ENCODE measurements around the gene PFN3. TPM values are rescaled to one million over a fixed set of nuclear protein-coding genes. Genes with fewer than 3 reads are reported as not detected.

Gene PFN3
- total RNA-seq, 1 donor from 2014 or later = not detected

GRCh38 chr5:177357146-177357458 is 43.4 kb downstream of the PFN3 start:
- no peaks in the 10 kb centered on the region for H4K20me1 ChIP-seq (ENCODE audit: insufficient read depth, low read length)
- Mint-ChIP-seq H3K27me3 (ENCODE audit: low read depth, unreplicated experiment) (peaks cover 30% of the 10 kb centered on the region), H3K4me3 (ENCODE audit: unreplicated experiment) (peak overlapping the region; percentile 50), H3K27ac (ENCODE audit: unreplicated experiment) (peak overlapping the region; percentile 28), H3K4me1 (ENCODE audit: low read depth, unreplicated experiment) (peaks cover 14% of the 10 kb centered on the region), H3K36me3 (ENCODE audit: low read depth, unreplicated experiment) (peaks cover 4% of the 10 kb centered on the region), H3K9me3 (ENCODE audit: unreplicated experiment) (peaks cover 6% of the 10 kb centered on the region)
- H2AFZ ChIP-seq (ENCODE audit: low read depth, low read length) = no peak overlapping the region
- H3K36me3 ChIP-seq (ENCODE audit: insufficient read depth, low read length) = no peaks in the 10 kb centered on the region
- H3K79me2 ChIP-seq (ENCODE audit: insufficient read depth, low read length) = no peaks in the 10 kb centered on the region
- DNase-seq (ENCODE audit: low read depth) (no peak), FAIRE-seq (no peak)
- H3K4me2 ChIP-seq (ENCODE audit: low read length) = no peak overlapping the region
- TF ChIP-seq, protein P1, sequence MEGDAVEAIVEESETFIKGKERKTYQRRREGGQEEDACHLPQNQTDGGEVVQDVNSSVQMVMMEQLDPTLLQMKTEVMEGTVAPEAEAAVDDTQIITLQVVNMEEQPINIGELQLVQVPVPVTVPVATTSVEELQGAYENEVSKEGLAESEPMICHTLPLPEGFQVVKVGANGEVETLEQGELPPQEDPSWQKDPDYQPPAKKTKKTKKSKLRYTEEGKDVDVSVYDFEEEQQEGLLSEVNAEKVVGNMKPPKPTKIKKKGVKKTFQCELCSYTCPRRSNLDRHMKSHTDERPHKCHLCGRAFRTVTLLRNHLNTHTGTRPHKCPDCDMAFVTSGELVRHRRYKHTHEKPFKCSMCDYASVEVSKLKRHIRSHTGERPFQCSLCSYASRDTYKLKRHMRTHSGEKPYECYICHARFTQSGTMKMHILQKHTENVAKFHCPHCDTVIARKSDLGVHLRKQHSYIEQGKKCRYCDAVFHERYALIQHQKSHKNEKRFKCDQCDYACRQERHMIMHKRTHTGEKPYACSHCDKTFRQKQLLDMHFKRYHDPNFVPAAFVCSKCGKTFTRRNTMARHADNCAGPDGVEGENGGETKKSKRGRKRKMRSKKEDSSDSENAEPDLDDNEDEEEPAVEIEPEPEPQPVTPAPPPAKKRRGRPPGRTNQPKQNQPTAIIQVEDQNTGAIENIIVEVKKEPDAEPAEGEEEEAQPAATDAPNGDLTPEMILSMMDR (IDR thresholded peaks at IDR 0.05; ENCODE audit: insufficient read depth, low read depth, low read length) = no peak
- TF ChIP-seq EZH2 (IDR thresholded peaks at IDR 0.05; ENCODE audit: insufficient read depth, low read length) = no peak
- H3K9ac ChIP-seq (ENCODE audit: low read length) = no peak overlapping the region
- H3K4me1 ChIP-seq (ENCODE audit: insufficient read depth, low read length) = peaks cover 10% of the 10 kb centered on the region
- H3K27ac ChIP-seq (ENCODE audit: low read depth, low read length) = no peak overlapping the region
- no peaks in the 10 kb centered on the region for H3K27me3 ChIP-seq (ENCODE audit: insufficient read depth, low read length)
- H3K4me3 ChIP-seq (ENCODE audit: insufficient read depth, low read depth, low read length) = no peak overlapping the region
- H3K9me3 ChIP-seq (ENCODE audit: insufficient read depth, low read depth, low read length) = no peaks in the 10 kb centered on the region

DNA sequence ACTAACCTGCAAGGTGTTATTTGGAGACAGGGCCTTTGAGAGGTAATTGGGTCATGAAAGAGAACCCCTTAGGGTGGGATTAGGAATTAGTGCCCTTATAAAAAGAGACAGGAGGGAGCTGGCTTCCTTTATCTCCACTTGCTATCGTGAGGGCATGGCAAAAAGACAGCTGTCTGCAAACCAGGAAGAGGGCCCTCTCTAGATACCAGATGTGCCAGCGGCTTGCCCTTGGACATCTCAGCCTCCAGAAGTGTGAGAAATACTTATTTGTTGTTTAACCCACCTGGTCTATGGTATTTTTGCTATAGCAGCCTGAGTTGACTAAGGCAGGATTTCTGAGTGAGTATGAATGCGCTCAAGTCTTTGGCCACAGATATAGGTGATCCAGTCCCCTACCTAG is 43.7 kb downstream of the PFN3 start:
- H3K36me3 ChIP-seq (ENCODE audit: insufficient read depth, low read length) = no peaks in the 10 kb centered on the region
- Mint-ChIP-seq H3K9me3 (ENCODE audit: unreplicated experiment) (peaks cover 6% of the 10 kb centered on the region), H3K36me3 (ENCODE audit: low read depth, unreplicated experiment) (peaks cover 4% of the 10 kb centered on the region), H3K27ac (ENCODE audit: unreplicated experiment) (peak overlapping the region; percentile 28), H3K4me1 (ENCODE audit: low read depth, unreplicated experiment) (peaks cover 14% of the 10 kb centered on the region), H3K27me3 (ENCODE audit: low read depth, unreplicated experiment) (peaks cover 26% of the 10 kb centered on the region), H3K4me3 (ENCODE audit: unreplicated experiment) (no peak overlapping the region)
- H3K9ac ChIP-seq (ENCODE audit: low read length) = no peak overlapping the region
- FAIRE-seq (no peak), DNase-seq (ENCODE audit: low read depth) (no peak)
- H3K9me3 ChIP-seq (ENCODE audit: insufficient read depth, low read depth, low read length) = no peaks in the 10 kb centered on the region
- H4K20me1 ChIP-seq (ENCODE audit: insufficient read depth, low read length) = no peaks in the 10 kb centered on the region
- H3K27ac ChIP-seq (ENCODE audit: low read depth, low read length) = no peak overlapping the region
- no peaks in the 10 kb centered on the region for H3K27me3 ChIP-seq (ENCODE audit: insufficient read depth, low read length)
- H2AFZ ChIP-seq (ENCODE audit: low read depth, low read length) = no peak overlapping the region
- TF ChIP-seq EZH2 (IDR thresholded peaks at IDR 0.05; ENCODE audit: insufficient read depth, low read length) = no peak
- no peak overlapping the region for H3K4me2 ChIP-seq (ENCODE audit: low read length)
- H3K4me3 ChIP-seq (ENCODE audit: insufficient read depth, low read depth, low read length) = no peak overlapping the region
- H3K79me2 ChIP-seq (ENCODE audit: insufficient read depth, low read length) = no peaks in the 10 kb centered on the region
- H3K4me1 ChIP-seq (ENCODE audit: insufficient read depth, low read length) = peaks cover 12% of the 10 kb centered on the region

DNA sequence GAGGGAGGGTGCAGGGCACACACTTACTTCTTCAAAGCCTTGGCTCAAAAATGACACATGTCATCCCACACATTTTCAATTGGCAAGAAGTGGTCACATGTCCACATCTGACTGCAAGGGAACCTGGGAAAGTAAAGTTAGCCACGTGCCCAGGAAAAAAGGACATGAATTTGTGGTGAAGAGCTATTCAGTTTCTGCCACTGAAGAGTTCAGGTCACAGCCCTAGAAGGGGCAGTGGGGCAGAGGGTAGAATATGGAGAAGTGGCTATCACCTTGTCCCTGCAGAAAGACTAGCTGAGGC is 44.6 kb downstream of the PFN3 start:
- Mint-ChIP-seq H3K4me3 (ENCODE audit: unreplicated experiment) (no peak overlapping the region), H3K4me1 (ENCODE audit: low read depth, unreplicated experiment) (peaks cover 15% of the 10 kb centered on the region), H3K9me3 (ENCODE audit: unreplicated experiment) (peaks cover 6% of the 10 kb centered on the region), H3K36me3 (ENCODE audit: low read depth, unreplicated experiment) (peaks cover 4% of the 10 kb centered on the region), H3K27me3 (ENCODE audit: low read depth, unreplicated experiment) (peaks cover 23% of the 10 kb centered on the region), H3K27ac (ENCODE audit: unreplicated experiment) (no peak overlapping the region)
- Histone ChIP-seq H3K79me2 (ENCODE audit: insufficient read depth, low read length) (peaks cover 5% of the 10 kb centered on the region), H3K4me2 (ENCODE audit: low read length) (no peak overlapping the region), H4K20me1 (ENCODE audit: insufficient read depth, low read length) (no peaks in the 10 kb centered on the region), H3K27ac (ENCODE audit: low read depth, low read length) (no peak overlapping the region), H3K9me3 (ENCODE audit: insufficient read depth, low read depth, low read length) (no peaks in the 10 kb centered on the region), H3K4me1 (ENCODE audit: insufficient read depth, low read length) (peaks cover 13% of the 10 kb centered on the region), H3K36me3 (ENCODE audit: insufficient read depth, low read length) (no peaks in the 10 kb centered on the region), H3K27me3 (ENCODE audit: insufficient read depth, low read length) (no peaks in the 10 kb centered on the region), H3K9ac (ENCODE audit: low read length) (no peak overlapping the region), H2AFZ (ENCODE audit: low read depth, low read length) (no peak overlapping the region), H3K4me3 (ENCODE audit: insufficient read depth, low read depth, low read length) (no peak overlapping the region)
- FAIRE-seq (no peak), DNase-seq (ENCODE audit: low read depth) (no peak)
- no peak for TF ChIP-seq EZH2 (IDR thresholded peaks at IDR 0.05; ENCODE audit: insufficient read depth, low read length)
- TF ChIP-seq, protein P1 (IDR thresholded peaks at IDR 0.05; ENCODE audit: insufficient read depth, low read depth, low read length) = no peak

All from astrocyte (in vitro differentiated cells and primary cell).